ENCODE results near the gene PALM.

The PALM gene

DNA sequence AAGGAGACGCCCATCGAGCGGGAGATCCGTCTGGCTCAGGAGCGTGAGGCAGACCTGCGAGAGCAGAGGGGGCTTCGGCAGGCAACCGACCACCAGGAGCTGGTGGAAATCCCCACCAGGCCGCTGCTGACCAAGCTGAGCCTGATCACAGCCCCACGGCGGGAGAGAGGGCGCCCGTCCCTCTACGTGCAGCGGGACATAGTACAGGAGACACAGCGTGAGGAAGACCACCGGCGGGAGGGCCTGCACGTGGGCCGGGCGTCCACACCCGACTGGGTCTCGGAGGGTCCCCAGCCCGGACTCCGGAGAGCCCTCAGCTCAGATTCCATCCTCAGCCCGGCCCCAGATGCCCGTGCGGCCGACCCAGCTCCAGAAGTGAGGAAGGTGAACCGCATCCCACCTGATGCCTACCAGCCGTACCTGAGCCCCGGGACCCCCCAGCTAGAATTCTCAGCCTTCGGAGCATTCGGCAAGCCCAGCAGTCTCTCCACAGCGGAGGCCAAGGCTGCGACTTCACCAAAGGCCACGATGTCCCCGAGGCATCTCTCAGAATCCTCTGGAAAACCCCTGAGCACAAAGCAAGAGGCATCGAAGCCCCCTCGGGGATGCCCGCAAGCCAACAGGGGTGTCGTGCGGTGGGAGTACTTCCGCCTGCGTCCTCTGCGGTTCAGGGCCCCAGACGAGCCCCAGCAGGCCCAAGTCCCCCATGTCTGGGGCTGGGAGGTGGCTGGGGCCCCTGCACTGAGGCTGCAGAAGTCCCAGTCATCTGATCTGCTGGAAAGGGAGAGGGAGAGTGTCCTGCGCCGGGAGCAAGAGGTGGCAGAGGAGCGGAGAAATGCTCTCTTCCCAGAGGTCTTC, 49.3 kb downstream of the PALM start:
- Mint-ChIP-seq H3K4me3 (no peak overlapping the region), H3K27ac (no peak overlapping the region), H3K27me3 (no peaks in the 10 kb centered on the region), H3K4me1 (ENCODE audit: low read depth) (no peaks in the 10 kb centered on the region), H3K36me3 (no peaks in the 10 kb centered on the region), H3K9me3 (ENCODE audit: low read depth) (no peaks in the 10 kb centered on the region)

DNA sequence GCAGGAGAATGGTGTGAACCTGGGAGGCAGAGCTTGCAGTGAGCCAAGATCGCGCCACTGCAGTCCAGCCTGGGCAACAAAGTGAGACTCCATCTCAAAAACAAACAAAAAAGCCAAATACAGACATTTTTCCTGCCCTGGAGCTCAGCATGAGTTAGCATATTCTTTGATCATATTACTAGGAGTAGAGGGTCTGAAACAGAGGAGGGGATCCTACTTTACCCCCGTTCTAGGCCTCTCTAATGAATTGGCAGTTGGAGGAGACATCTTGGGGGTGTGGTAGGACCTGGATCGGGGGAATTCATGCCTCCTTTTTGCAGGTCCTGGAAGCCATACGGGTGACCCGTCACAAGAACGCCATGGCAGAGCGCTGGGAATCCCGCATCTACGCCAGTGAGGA, 54.4 kb downstream of the PALM start:
- Mint-ChIP-seq H3K27me3 (no peaks in the 10 kb centered on the region), H3K4me3 (no peak overlapping the region), H3K27ac (no peak overlapping the region), H3K36me3 (no peaks in the 10 kb centered on the region), H3K9me3 (ENCODE audit: low read depth) (no peaks in the 10 kb centered on the region), H3K4me1 (ENCODE audit: low read depth) (no peaks in the 10 kb centered on the region)

DNA sequence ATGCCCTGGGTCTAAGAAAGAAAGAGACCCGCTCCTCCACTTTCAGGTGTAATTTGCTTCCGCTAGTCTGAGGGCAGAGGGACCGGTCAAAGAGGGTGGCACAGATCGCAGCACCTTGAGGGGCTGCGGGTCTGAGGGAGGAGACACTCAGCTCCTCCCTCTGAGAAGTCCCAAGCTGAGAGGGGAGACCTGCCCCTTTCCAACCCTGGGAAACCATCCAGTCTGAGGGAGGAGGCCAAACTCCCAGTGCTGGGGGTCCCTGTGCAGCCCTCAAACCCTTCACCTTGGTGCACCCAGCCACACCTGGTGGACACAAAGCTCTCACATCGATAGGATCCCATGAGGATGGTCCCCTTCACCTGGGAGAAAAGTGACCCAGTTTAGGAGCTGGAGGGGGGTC, 55.1 kb downstream of the PALM start:
- no peak overlapping the region for H3K4me3 Mint-ChIP-seq
- no peak overlapping the region for H3K27ac Mint-ChIP-seq
- H3K27me3 Mint-ChIP-seq, result no peaks in the 10 kb centered on the region
- no peaks in the 10 kb centered on the region for H3K36me3 Mint-ChIP-seq
- no peaks in the 10 kb centered on the region for H3K4me1 Mint-ChIP-seq (ENCODE audit: low read depth)
- H3K9me3 Mint-ChIP-seq (ENCODE audit: low read depth), result no peaks in the 10 kb centered on the region

DNA sequence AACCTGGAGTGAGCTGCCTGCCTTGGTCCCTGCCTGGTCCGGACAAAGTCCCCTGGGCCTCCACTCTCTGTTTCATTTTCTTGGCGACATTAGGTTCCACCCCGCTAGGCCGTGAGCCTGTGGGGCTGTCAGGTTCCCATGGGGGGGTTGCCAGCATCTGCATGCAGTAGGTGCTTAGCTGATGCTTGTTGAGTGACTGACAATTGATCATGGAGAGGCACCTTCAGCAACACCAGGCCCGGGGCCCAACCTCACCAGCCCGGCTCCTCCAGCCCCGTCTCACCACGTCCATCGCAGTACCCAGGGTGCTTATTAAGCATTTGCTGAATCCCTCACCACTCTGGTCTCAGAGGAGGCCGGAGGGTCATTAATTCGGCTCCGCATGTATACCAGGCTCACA, 55.6 kb downstream of the PALM start:
- Mint-ChIP-seq H3K4me3 (no peak overlapping the region), H3K27me3 (no peaks in the 10 kb centered on the region), H3K9me3 (ENCODE audit: low read depth) (no peaks in the 10 kb centered on the region), H3K4me1 (ENCODE audit: low read depth) (no peaks in the 10 kb centered on the region), H3K27ac (no peak overlapping the region), H3K36me3 (no peaks in the 10 kb centered on the region)

DNA sequence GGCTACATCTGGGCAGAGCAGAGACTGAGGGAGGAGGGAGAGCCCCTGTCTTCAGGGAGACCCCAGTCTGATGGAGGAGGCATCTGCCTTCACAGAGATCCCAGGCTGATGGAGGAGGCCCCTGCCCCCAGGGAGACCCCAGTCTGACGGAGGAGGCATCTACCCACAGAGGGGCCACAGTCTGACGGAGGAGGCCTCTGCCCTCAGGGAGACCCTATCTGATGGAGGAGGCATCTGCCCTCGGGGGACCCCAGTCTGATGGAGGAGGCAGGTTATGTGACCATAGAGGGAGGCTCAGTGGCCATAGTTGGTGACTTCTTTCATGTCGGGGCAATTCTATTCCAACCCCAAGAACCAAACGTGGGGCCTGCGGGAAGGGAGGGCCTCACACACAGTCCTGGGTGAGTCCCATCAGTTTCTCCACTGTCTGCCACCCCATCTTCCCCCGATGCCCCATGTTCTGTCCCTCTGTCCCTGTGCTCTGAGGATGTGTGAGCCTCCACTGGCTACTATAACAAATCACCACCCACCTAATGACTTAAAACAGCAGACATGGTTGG, 56.5 kb downstream of the PALM start:
- H3K27me3 Mint-ChIP-seq, result peaks cover under 1% of the 10 kb centered on the region
- peaks cover under 1% of the 10 kb centered on the region for H3K4me1 Mint-ChIP-seq (ENCODE audit: low read depth)
- no peak overlapping the region for H3K27ac Mint-ChIP-seq
- H3K36me3 Mint-ChIP-seq, result no peaks in the 10 kb centered on the region
- H3K9me3 Mint-ChIP-seq (ENCODE audit: low read depth), result no peaks in the 10 kb centered on the region
- H3K4me3 Mint-ChIP-seq, result no peak overlapping the region

DNA sequence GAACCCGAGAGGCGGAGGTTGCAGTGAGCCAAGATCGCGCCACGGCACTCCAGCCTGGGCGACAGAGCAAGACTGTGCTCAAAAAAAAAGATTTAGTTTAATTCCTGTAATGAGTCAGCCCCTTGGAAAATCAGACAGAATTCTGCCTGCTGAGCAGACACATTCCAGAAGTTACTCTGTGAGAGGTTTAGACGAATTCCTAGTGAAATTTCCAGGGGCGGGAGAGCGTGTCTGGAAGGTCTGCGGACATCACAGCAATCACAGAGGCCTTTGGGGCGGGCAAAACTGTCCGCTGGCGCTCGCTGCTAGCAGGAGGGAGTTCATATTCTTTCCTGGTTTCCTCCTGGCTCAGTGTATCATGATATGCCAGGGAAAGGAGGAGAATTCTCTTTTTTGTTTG, 59.7 kb downstream of the PALM start:
- H3K4me3 Mint-ChIP-seq, result no peak overlapping the region
- H3K27ac Mint-ChIP-seq, result no peak overlapping the region
- peaks cover 2% of the 10 kb centered on the region for H3K4me1 Mint-ChIP-seq (ENCODE audit: low read depth)
- no peaks in the 10 kb centered on the region for H3K36me3 Mint-ChIP-seq
- peaks cover 2% of the 10 kb centered on the region for H3K27me3 Mint-ChIP-seq
- H3K9me3 Mint-ChIP-seq (ENCODE audit: low read depth), result no peaks in the 10 kb centered on the region

DNA sequence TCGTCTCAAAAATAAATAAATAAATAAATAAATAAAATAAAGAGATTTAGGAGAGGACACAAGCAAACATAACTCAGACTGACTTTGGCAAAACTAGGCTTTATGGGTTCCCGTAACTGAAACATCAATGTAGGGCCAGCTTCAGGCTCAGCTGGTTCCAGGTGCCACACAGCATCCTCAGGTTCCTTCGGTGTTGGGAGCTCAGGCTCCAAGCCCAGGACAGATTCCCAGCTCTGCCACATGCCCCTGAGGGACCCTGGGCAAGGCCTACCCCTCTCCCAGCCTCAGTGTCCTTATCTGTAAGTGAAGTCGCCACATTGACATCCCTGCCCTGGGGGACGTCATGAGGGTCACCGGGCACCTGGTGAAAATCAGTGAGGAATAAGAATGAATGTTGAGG, 60.9 kb downstream of the PALM start:
- H3K4me1 Mint-ChIP-seq (ENCODE audit: low read depth), result peaks cover 2% of the 10 kb centered on the region
- H3K36me3 Mint-ChIP-seq, result no peaks in the 10 kb centered on the region
- no peak overlapping the region for H3K4me3 Mint-ChIP-seq
- no peak overlapping the region for H3K27ac Mint-ChIP-seq
- H3K9me3 Mint-ChIP-seq (ENCODE audit: low read depth), result no peaks in the 10 kb centered on the region
- H3K27me3 Mint-ChIP-seq, result peaks cover 2% of the 10 kb centered on the region

DNA sequence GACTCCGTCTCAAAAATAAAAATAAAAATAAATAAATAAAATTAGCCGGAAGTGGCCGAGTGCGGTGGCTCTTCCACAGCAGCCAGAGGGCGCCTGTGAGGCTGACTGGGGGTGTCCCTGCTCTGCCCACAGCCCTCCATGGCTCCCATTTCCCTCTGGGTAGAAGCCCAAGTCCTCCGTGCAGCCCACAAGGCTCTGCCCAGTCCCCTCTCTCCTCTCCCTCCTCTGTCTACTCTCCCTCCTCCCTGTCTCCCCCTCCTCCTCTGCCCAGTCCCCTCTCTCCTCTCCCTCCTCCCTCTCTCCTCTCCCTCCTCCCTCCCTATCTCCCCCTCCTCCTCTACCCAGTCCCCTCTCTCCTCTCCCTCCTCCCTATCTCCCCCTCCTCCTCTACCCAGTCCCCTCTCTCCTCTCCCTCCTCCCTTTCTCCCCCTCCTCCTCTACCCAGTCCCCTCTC, 62.6 kb downstream of the PALM start:
- no peaks in the 10 kb centered on the region for H3K36me3 Mint-ChIP-seq
- no peaks in the 10 kb centered on the region for H3K9me3 Mint-ChIP-seq (ENCODE audit: low read depth)
- H3K27ac Mint-ChIP-seq, result no peak overlapping the region
- H3K4me1 Mint-ChIP-seq (ENCODE audit: low read depth), result peaks cover 2% of the 10 kb centered on the region
- no peak overlapping the region for H3K4me3 Mint-ChIP-seq
- peaks cover 2% of the 10 kb centered on the region for H3K27me3 Mint-ChIP-seq

DNA sequence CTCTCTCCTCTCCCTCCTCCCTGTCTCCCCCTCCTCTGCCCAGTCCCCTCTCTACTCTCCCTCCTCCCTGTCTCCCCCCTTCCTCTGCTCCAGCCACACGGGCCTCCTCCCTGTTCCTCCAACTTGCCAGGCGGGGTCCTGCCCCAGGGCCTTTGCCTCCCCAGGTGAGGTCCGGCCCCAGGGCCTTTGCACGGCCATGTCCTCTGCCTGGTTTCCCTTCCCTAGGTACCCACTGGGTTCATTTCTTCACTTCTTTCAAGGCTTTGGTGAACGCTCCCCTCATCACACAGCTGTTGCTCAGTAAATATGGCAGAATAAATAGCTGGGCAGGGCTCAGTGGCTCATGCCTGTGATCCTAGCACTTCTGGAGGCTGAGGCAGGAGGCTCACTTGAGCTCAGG, 63.3 kb downstream of the PALM start:
- peaks cover 2% of the 10 kb centered on the region for H3K27me3 Mint-ChIP-seq
- peak overlapping the region; percentile 28 for H3K27ac Mint-ChIP-seq
- peaks cover 2% of the 10 kb centered on the region for H3K4me1 Mint-ChIP-seq (ENCODE audit: low read depth)
- H3K4me3 Mint-ChIP-seq, result no peak overlapping the region
- no peaks in the 10 kb centered on the region for H3K9me3 Mint-ChIP-seq (ENCODE audit: low read depth)
- no peaks in the 10 kb centered on the region for H3K36me3 Mint-ChIP-seq

DNA sequence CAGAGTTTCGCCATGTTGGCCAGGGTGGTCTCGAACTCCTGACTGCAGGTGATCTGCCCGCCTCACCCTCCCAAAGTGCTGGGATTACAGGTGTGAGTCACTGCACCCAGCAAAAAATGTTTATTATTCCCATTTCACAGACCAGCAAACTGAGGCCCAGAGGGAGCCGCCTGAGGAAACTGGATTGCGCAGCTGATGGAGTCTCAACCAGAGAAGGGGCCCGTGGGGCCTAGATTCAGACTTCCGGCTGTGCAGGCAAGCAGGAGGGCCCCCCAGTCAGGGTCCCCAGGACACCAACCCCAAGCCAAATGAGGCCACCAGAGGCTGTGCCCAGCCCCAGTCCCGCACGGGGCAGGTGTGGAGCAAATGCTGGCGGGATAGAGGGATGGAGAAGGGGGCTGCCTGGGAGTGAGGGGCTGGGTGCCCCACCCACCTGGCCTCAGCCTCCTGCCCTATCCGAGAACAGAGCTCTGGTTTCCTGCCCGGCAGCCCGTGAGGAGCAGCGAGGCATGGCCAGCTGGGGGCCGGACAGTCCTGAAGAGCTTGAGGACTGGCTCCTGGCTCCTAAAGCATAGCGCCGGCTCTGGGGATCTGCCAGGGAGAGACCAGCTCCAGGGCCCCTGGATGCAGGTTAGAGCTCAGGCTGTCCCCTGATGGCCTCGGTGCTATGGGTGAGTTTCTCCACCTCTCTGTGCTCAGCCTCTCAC, 64.1 kb downstream of the PALM start:
- H3K9me3 Mint-ChIP-seq (ENCODE audit: low read depth), result no peaks in the 10 kb centered on the region
- H3K36me3 Mint-ChIP-seq, result no peaks in the 10 kb centered on the region
- H3K27ac Mint-ChIP-seq, result no peak overlapping the region
- peaks cover 2% of the 10 kb centered on the region for H3K27me3 Mint-ChIP-seq
- no peak overlapping the region for H3K4me3 Mint-ChIP-seq
- H3K4me1 Mint-ChIP-seq (ENCODE audit: low read depth), result peaks cover 2% of the 10 kb centered on the region

DNA sequence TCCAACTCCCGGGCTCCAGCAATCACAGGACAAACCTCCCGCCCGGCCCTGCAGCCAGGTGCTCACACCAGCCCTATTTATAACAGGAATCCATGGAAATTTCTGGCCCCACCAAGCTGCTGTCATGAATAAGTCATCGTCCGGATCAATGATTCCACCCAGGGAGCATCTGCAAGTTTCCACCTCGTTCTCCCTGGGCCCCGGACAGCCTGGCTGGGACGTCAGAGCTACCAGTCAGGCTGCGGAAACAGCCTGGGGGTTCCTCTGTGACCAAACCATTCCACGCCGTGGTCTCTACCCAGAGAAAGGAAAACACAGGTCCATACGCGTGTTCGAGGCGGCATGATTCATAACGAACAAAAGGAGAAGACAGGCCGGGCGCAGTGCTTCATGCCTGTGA, 67.8 kb downstream of the PALM start:
- no peak overlapping the region for H3K27ac Mint-ChIP-seq

DNA sequence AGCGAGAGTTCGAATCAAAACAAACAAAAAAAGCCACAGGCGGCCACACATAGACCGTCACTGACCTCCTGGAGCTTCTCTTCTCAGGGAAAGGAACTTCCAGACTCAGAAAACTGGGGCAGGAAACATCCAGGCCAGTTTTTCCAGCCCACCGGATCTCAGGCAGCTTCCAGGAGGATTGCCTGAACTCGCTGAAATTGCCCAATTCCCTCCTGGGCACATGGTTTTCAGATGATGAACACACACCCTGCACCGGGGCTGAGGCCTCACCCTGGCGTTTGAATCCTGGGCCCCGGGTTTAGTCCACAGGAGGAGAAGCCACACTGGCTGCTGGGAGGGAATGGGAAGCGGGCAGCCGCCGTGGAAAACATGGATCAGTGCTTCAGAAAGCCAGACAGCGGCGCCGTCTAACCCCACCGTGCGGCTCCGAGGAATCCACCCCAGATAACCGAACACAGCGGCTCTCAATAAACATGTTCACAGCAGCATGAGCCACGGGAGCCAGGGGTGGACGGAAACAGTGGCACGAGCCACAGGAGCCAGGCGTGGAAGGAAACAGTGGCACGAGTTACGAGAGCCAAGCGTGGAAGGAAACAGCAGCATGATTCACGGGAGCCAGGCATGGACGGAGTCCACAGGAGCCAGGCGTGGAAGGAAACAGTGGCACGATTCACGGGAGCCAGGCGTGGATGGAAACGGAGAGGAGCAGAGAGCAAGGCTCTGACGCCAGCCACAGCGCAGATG, 70.3 kb downstream of the PALM start:
- no peak overlapping the region for H3K27ac Mint-ChIP-seq
- no peaks in the 10 kb centered on the region for H3K4me1 Mint-ChIP-seq (ENCODE audit: low read depth)
- H3K4me3 Mint-ChIP-seq, result no peak overlapping the region

More for the DNA sequence above, 67.8 kb downstream of the PALM start:
- Mint-ChIP-seq H3K9me3 (ENCODE audit: low read depth) (no peaks in the 10 kb centered on the region), H3K36me3 (no peaks in the 10 kb centered on the region), H3K4me3 (no peak overlapping the region), H3K4me1 (ENCODE audit: low read depth) (no peaks in the 10 kb centered on the region), H3K27me3 (no peaks in the 10 kb centered on the region)

DNA sequence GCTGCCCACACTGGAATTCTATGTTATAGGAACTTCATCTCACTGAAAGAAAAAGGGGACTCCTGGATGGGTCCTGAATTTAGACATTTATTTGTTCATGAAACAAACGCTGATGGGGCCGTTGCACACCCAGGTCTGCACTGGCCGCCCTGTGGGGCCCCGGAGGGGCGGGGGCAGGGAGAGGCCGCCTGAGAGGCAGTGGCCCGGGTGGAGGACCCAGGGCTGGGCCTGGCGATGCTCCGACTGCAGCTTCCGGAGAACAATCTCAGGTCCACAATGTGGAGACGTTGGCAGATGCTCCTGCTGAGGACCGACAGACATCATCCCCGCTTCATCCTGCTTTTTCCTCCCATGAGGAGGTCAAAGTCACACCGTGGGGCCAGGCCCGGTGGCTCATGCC, 72.2 kb downstream of the PALM start:
- Mint-ChIP-seq H3K4me3 (no peak overlapping the region), H3K36me3 (no peaks in the 10 kb centered on the region), H3K27me3 (no peaks in the 10 kb centered on the region), H3K9me3 (ENCODE audit: low read depth) (no peaks in the 10 kb centered on the region), H3K4me1 (ENCODE audit: low read depth) (no peaks in the 10 kb centered on the region), H3K27ac (no peak overlapping the region)

More for the DNA sequence above, 70.3 kb downstream of the PALM start:
- Mint-ChIP-seq H3K9me3 (ENCODE audit: low read depth) (no peaks in the 10 kb centered on the region), H3K27me3 (no peaks in the 10 kb centered on the region), H3K36me3 (no peaks in the 10 kb centered on the region)

DNA sequence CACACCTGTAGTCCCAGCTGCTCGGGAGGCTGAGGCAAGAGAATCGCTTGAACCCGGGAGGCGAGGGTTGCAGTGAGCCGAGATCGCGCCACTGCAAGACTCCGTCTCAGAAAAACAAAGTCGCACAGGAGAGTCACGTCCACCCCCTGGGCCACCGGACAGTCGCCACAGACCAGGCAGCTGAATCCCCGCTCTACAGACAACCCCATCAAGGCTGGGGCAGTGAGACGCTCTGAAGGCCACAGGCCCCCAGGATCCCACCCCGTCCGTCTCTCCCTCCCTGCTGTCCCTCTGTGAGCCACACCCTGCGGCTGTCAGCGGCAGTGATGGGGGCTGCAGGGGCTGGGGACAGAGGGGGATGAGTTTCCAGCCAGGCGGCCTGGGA, 73.1 kb downstream of the PALM start:
- no peaks in the 10 kb centered on the region for H3K27me3 Mint-ChIP-seq
- no peak overlapping the region for H3K27ac Mint-ChIP-seq
- H3K4me1 Mint-ChIP-seq (ENCODE audit: low read depth), result no peaks in the 10 kb centered on the region
- H3K4me3 Mint-ChIP-seq, result no peak overlapping the region
- no peaks in the 10 kb centered on the region for H3K36me3 Mint-ChIP-seq
- H3K9me3 Mint-ChIP-seq (ENCODE audit: low read depth), result no peaks in the 10 kb centered on the region

All from activated naive CD8-positive, alpha-beta T cell (primary cell).